ENCODE data around the gene SIGLEC12. TPM values are rescaled to one million over a fixed set of nuclear protein-coding genes. Genes with fewer than 3 reads are reported as not detected.

The SIGLEC12 gene
- total and polyA plus RNA-seq, 5 donors from 2014 or later = 0.57 to 1.3 TPM; not detected in 3

- Histone ChIP-seq H3K36me3 (ENCODE audit: control insufficient read depth, insufficient read depth, low read length) (no peaks in the 10 kb centered on the region), H3K4me3 (ENCODE audit: low read depth, low read length) (no peak overlapping the region), H3K27ac (ENCODE audit: insufficient read depth, low read length, poor library complexity, severe bottlenecking) (no peak overlapping the region), H3K4me1 (ENCODE audit: control insufficient read depth, insufficient read depth, low read length, poor library complexity, severe bottlenecking) (no peaks in the 10 kb centered on the region), H3K9me3 (ENCODE audit: control insufficient read depth in 2 of 2, low read length in 2 of 2) (no peaks in the 10 kb centered on the region), H3K27me3 (ENCODE audit: control insufficient read depth, insufficient read depth, low read length) (peaks cover 1% of the 10 kb centered on the region)
- no peak for ATAC-seq (ENCODE audit: low read depth in 2 of 2)
- Mint-ChIP-seq H3K36me3 (peaks cover 3% of the 10 kb centered on the region), H3K4me1 (peaks cover 0 to 7% (median under 1%) of the 10 kb centered on the region in 4 donors), H3K4me3 (peak overlapping the region in 1 of 4 donors; percentile 28), H3K9me3 (peaks cover 0 to 4% (median 0%) of the 10 kb centered on the region in 7 donors), H3K27ac (peak overlapping the region in 1 of 3 donors; percentile 38), H3K27me3 (peaks cover 8% of the 10 kb centered on the region)
- DNase-seq = no peak
Measured at GRCh38 chr19:51520728-51521127, 19.1 kb upstream of the SIGLEC12 start.

DNA sequence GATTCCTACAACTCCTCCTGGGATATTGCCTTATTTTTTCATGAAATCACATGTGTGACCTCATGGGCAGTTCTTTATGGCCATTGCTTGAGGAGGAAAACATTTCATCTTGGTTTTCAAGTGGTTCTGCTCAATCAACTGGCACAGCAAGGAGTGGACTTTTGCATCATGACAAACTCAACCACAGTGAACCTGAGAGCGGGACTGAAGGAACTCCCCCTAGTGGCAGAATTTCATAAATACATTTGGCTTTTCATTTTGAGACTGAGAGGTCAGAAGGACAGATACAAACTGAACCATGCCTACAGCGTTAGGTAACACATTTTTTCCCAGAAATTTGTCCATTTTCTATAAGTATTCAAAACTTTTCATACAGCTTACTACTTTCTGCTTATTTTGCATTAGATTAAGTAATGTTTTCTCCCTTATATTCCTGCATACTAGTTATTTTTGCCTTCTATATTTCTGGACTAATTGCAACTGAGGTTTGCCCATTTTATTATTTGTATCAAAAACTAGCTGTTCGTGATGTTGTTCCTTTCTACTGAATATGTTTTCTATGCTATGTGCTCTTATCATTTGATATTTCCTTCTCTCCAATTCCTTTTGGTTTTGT is 13.4 kb upstream of the SIGLEC12 start:
- Histone ChIP-seq H3K36me3 (ENCODE audit: control insufficient read depth, insufficient read depth, low read length) (no peaks in the 10 kb centered on the region), H3K4me1 (ENCODE audit: control insufficient read depth, insufficient read depth, low read length, poor library complexity, severe bottlenecking) (no peaks in the 10 kb centered on the region), H3K27ac (ENCODE audit: insufficient read depth, low read length, poor library complexity, severe bottlenecking) (no peak overlapping the region), H3K27me3 (ENCODE audit: control insufficient read depth, insufficient read depth, low read length) (peaks cover 4% of the 10 kb centered on the region), H3K4me3 (ENCODE audit: low read depth, low read length) (no peak overlapping the region), H3K9me3 (ENCODE audit: control insufficient read depth in 2 of 2, low read length in 2 of 2) (no peaks in the 10 kb centered on the region)
- Mint-ChIP-seq H3K27ac (no peak overlapping the region), H3K9me3 (peaks cover 0 to 3% (median 0%) of the 10 kb centered on the region in 7 donors), H3K4me1 (peaks cover 0 to 2% (median 0%) of the 10 kb centered on the region in 4 donors), H3K27me3 (peaks cover 17% of the 10 kb centered on the region), H3K36me3 (peaks cover 3% of the 10 kb centered on the region), H3K4me3 (no peak overlapping the region)
- ATAC-seq (ENCODE audit: low read depth in 2 of 2) (no peak), DNase-seq (peak in 2 of 3 donors; percentile 39 to 66)

- Mint-ChIP-seq H3K27me3 (peaks cover 17% of the 10 kb centered on the region), H3K9me3 (peaks cover 0 to 3% (median 0%) of the 10 kb centered on the region in 7 donors), H3K4me1 (peaks cover 0 to 2% (median 0%) of the 10 kb centered on the region in 4 donors), H3K4me3 (no peak overlapping the region), H3K27ac (no peak overlapping the region), H3K36me3 (peaks cover 3% of the 10 kb centered on the region)
- Histone ChIP-seq H3K4me3 (ENCODE audit: low read depth, low read length) (no peak overlapping the region), H3K27me3 (ENCODE audit: control insufficient read depth, insufficient read depth, low read length) (peaks cover 2% of the 10 kb centered on the region), H3K27ac (ENCODE audit: insufficient read depth, low read length, poor library complexity, severe bottlenecking) (no peak overlapping the region), H3K9me3 (ENCODE audit: control insufficient read depth in 2 of 2, low read length in 2 of 2) (no peaks in the 10 kb centered on the region), H3K4me1 (ENCODE audit: control insufficient read depth, insufficient read depth, low read length, poor library complexity, severe bottlenecking) (no peaks in the 10 kb centered on the region), H3K36me3 (ENCODE audit: control insufficient read depth, insufficient read depth, low read length) (no peaks in the 10 kb centered on the region)
- ATAC-seq (ENCODE audit: low read depth in 2 of 2) = no peak
- no peak for DNase-seq
Measured at GRCh38 chr19:51513968-51514367, 12.4 kb upstream of the SIGLEC12 start.

DNA sequence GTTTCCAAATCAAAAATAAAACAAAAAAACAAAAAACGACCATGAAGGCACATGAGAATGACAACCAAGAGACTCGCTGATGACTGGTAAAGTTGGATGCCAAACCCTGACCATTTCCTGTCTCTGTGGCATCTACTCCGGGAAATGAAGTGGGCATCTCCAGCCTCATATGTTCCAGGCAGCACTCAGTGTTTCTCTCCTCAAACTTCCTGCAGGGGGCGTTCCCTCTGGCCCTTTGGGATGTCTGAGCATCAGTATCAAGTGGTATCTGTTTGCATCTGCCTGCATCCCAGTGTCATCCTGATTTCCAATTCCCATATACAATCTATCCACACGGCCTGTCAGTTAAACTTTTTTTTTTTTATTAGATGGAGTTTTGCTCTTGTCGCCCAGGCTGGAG is 9.8 kb upstream of the SIGLEC12 start:
- Histone ChIP-seq H3K4me1 (ENCODE audit: control insufficient read depth, insufficient read depth, low read length, poor library complexity, severe bottlenecking) (no peaks in the 10 kb centered on the region), H3K36me3 (ENCODE audit: control insufficient read depth, insufficient read depth, low read length) (no peaks in the 10 kb centered on the region), H3K27ac (ENCODE audit: insufficient read depth, low read length, poor library complexity, severe bottlenecking) (no peak overlapping the region), H3K4me3 (ENCODE audit: low read depth, low read length) (no peak overlapping the region), H3K27me3 (ENCODE audit: control insufficient read depth, insufficient read depth, low read length) (peaks cover 2% of the 10 kb centered on the region), H3K9me3 (ENCODE audit: control insufficient read depth in 2 of 2, low read length in 2 of 2) (no peaks in the 10 kb centered on the region)
- Mint-ChIP-seq H3K9me3 (no peaks in the 10 kb centered on the region), H3K27me3 (peaks cover 13% of the 10 kb centered on the region), H3K36me3 (no peaks in the 10 kb centered on the region), H3K27ac (no peak overlapping the region), H3K4me1 (no peaks in the 10 kb centered on the region), H3K4me3 (no peak overlapping the region)
- DNase-seq (peak in 1 of 3 donors; percentile 1), ATAC-seq (ENCODE audit: low read depth in 2 of 2) (no peak)

DNA sequence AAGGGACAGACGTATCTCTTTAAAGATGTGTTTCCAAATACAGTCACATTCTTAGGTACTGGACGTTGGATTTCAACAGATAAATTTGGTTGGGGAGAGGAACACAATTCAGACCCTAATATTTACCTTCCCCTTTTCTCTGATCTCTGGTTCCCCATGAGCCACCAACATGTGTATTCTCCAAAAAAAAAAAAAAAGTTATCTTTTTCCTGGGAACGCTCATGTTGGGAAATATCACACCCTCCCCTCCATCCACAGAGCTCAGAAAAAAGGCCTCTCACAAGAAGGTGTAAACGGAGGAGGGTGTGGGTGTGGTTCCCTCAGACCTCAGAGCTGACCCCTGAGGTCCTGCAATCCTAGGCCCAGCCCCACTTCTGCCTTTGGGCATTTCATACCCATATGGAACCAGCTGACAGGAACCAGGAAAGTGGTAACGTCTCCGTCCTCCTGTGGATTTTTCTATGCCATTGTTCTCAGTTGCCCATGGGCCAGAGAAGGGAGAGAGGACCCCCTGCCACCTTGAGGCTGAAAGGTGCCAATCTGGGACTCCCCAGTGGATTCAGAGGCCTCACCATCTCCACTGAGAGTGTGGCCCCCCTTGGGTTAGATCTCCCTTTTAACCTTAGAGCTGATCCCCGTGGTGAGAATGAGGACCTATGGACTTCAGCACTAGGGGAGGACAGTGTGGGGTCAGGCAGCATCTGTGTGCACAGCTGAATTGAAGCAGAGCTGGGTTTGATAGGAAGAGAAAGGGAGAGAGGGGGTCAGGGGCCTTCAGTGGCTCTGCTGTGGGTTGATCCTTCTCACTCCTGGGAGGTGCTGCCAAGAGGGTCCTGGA is 8.4 kb upstream of the SIGLEC12 start:
- H3K27ac Mint-ChIP-seq = no peak overlapping the region
- H3K4me3 Mint-ChIP-seq = no peak overlapping the region
- H3K27me3 Mint-ChIP-seq = peaks cover 13% of the 10 kb centered on the region
- no peak overlapping the region for H3K4me3 ChIP-seq (ENCODE audit: low read depth, low read length)
- no peaks in the 10 kb centered on the region for H3K36me3 Mint-ChIP-seq
- H3K27ac ChIP-seq (ENCODE audit: insufficient read depth, low read length, poor library complexity, severe bottlenecking) = no peak overlapping the region
- H3K27me3 ChIP-seq (ENCODE audit: control insufficient read depth, insufficient read depth, low read length) = peaks cover 2% of the 10 kb centered on the region
- H3K9me3 ChIP-seq (ENCODE audit: control insufficient read depth in 2 of 2, low read length in 2 of 2) = no peaks in the 10 kb centered on the region
- H3K36me3 ChIP-seq (ENCODE audit: control insufficient read depth, insufficient read depth, low read length) = no peaks in the 10 kb centered on the region
- no peak for ATAC-seq (ENCODE audit: low read depth in 2 of 2)
- DNase-seq = no peak
- peaks cover 0 to 1% (median 0%) of the 10 kb centered on the region in 7 donors for H3K9me3 Mint-ChIP-seq
- H3K4me1 ChIP-seq (ENCODE audit: control insufficient read depth, insufficient read depth, low read length, poor library complexity, severe bottlenecking) = no peaks in the 10 kb centered on the region
- no peaks in the 10 kb centered on the region for H3K4me1 Mint-ChIP-seq

DNA sequence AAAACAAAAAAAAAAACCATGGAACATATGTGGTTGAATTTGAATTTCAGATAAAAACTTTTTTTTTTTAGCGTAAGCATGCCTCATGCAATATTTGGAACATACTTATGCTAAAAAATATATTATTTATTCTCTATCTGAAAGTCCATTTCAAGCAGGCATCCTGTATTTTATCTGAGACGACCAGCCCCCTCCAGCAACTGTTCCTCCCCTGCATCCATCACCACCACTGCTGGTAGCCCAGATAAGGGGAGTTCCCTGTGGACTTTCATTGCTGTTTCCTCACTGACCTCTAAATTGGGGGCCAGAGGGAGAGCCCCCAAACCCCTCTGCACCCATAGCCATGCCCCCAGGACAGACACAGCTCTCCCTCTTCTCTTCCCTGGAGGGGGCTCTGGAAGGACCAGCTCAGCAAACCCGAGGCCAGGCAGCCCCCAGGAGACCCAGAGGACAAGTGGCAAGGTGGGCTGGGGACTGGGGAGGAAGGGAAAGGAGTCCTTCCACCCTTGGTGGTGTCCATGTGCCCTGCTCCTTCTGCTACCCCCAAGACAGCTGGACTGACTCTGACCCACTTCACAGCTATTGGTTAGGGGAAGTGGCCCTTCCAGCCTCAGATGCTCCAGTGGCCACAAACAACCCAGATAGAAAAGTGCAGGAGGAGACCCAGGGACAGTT is 6.6 kb upstream of the SIGLEC12 start:
- H3K27ac Mint-ChIP-seq = no peak overlapping the region

DNA sequence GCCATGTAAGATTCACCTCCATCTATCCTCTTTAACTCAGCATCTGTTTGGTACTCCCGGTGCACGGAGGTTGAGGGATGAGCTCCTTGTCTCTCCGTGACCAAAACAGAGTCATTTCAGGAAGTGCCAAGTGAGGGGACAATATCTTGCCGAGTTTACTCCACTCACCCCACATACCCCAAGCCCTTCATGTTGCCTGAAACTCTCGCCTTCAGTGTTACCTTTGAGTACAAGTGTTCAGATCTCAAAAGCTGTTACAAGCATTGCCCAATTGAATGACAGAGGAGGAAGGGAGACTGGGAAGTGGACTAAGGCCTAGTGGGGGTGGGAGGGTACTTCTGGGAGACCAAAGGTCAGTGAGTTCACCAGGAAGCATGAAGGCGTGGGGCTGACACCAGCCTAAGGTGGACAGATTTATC is 6.0 kb upstream of the SIGLEC12 start:
- Mint-ChIP-seq H3K4me1 (no peaks in the 10 kb centered on the region), H3K36me3 (no peaks in the 10 kb centered on the region), H3K4me3 (no peak overlapping the region), H3K9me3 (peaks cover 0 to 8% (median 0%) of the 10 kb centered on the region in 7 donors), H3K27ac (no peak overlapping the region), H3K27me3 (peaks cover 13% of the 10 kb centered on the region)
- Histone ChIP-seq H3K27me3 (ENCODE audit: control insufficient read depth, insufficient read depth, low read length) (no peaks in the 10 kb centered on the region), H3K9me3 (ENCODE audit: control insufficient read depth in 2 of 2, low read length in 2 of 2) (no peaks in the 10 kb centered on the region), H3K4me3 (ENCODE audit: low read depth, low read length) (no peak overlapping the region), H3K4me1 (ENCODE audit: control insufficient read depth, insufficient read depth, low read length, poor library complexity, severe bottlenecking) (no peaks in the 10 kb centered on the region), H3K27ac (ENCODE audit: insufficient read depth, low read length, poor library complexity, severe bottlenecking) (no peak overlapping the region), H3K36me3 (ENCODE audit: control insufficient read depth, insufficient read depth, low read length) (no peaks in the 10 kb centered on the region)
- ATAC-seq (ENCODE audit: low read depth in 2 of 2) (no peak), DNase-seq (no peak)

More for the DNA sequence above, 6.6 kb upstream of the SIGLEC12 start:
- Histone ChIP-seq H3K36me3 (ENCODE audit: control insufficient read depth, insufficient read depth, low read length) (no peaks in the 10 kb centered on the region), H3K27ac (ENCODE audit: insufficient read depth, low read length, poor library complexity, severe bottlenecking) (no peak overlapping the region), H3K27me3 (ENCODE audit: control insufficient read depth, insufficient read depth, low read length) (peaks cover 2% of the 10 kb centered on the region), H3K4me1 (ENCODE audit: control insufficient read depth, insufficient read depth, low read length, poor library complexity, severe bottlenecking) (no peaks in the 10 kb centered on the region), H3K9me3 (ENCODE audit: control insufficient read depth in 2 of 2, low read length in 2 of 2) (no peaks in the 10 kb centered on the region), H3K4me3 (ENCODE audit: low read depth, low read length) (no peak overlapping the region)
- Mint-ChIP-seq H3K9me3 (peaks cover 0 to 8% (median 0%) of the 10 kb centered on the region in 7 donors), H3K36me3 (no peaks in the 10 kb centered on the region), H3K4me1 (no peaks in the 10 kb centered on the region), H3K4me3 (no peak overlapping the region), H3K27me3 (peaks cover 13% of the 10 kb centered on the region)
- DNase-seq (no peak), ATAC-seq (ENCODE audit: low read depth in 2 of 2) (no peak)

All from CD4-positive, CD25-positive, alpha-beta regulatory T cell (primary cell).